ENCODE data around the gene VWA5B2.

- TF ChIP-seq, protein P1, sequence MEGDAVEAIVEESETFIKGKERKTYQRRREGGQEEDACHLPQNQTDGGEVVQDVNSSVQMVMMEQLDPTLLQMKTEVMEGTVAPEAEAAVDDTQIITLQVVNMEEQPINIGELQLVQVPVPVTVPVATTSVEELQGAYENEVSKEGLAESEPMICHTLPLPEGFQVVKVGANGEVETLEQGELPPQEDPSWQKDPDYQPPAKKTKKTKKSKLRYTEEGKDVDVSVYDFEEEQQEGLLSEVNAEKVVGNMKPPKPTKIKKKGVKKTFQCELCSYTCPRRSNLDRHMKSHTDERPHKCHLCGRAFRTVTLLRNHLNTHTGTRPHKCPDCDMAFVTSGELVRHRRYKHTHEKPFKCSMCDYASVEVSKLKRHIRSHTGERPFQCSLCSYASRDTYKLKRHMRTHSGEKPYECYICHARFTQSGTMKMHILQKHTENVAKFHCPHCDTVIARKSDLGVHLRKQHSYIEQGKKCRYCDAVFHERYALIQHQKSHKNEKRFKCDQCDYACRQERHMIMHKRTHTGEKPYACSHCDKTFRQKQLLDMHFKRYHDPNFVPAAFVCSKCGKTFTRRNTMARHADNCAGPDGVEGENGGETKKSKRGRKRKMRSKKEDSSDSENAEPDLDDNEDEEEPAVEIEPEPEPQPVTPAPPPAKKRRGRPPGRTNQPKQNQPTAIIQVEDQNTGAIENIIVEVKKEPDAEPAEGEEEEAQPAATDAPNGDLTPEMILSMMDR (IDR thresholded peaks at IDR 0.05; ENCODE audit: borderline replicate concordance, extremely low read depth, low read length, poor library complexity, severe bottlenecking): no peak
- TF ChIP-seq EZH2 (IDR thresholded peaks at IDR 0.05; ENCODE audit: borderline replicate concordance, low read depth, low read length, severe bottlenecking): no peak
Observed at GRCh38 chr3:184277366-184277765, 48.0 kb downstream of the VWA5B2 start.
